Neural progenitor cell (in vitro differentiated cells): ENCODE data around the gene GPR161. TPM values are rescaled to one million over a fixed set of nuclear protein-coding genes. Genes with fewer than 3 reads are reported as not detected.

ENCODE experiments used
- DNase-seq: peaks from one replicate; pipeline ENCODE4 v3.0.0-alpha.2; 2016; ENCODE audit warnings: low spot score
- H2AFZ ChIP-seq: fragments of 200-600 bp; sonication (generic); replicated peaks from 2 replicates; pipeline ENCODE4 v1.6.1; 2016; ENCODE audit warnings: antibody characterized with exemption
- H3F3A ChIP-seq: fragments of 200-600 bp; sonication (generic); 2 replicates; pipeline ENCODE4 v1.6.1; 2016; ENCODE audit warnings: antibody characterized with exemption, low read depth
- H3K27ac ChIP-seq: fragments of 200-600 bp; sonication (generic); 2 replicates; pipeline ENCODE4 v1.5.1; 2016; ENCODE audit warnings: mild to moderate bottlenecking
- H3K27me3 ChIP-seq: fragments of 200-600 bp; sonication (generic); 2 replicates; pipeline ENCODE4 v1.6.1; 2016; ENCODE audit warnings: mild to moderate bottlenecking, moderate library complexity
- H3K36me3 ChIP-seq: fragments of 200-600 bp; sonication (generic); 2 replicates; pipeline ENCODE4 v1.5.1; 2016
- H3K4me1 ChIP-seq: fragments of 200-600 bp; sonication (generic); 2 replicates; pipeline ENCODE4 v1.6.1; 2016; ENCODE audit warnings: mixed run types
- H3K4me2 ChIP-seq: fragments of 200-600 bp; sonication (generic); 2 replicates; pipeline ENCODE4 v1.6.1; 2016
- H3K4me3 ChIP-seq: fragments of 200-600 bp; sonication (generic); 2 replicates; pipeline ENCODE4 v1.5.1; 2016
- H3K79me2 ChIP-seq: fragments of 200-600 bp; sonication (generic); 2 replicates; pipeline ENCODE4 v1.6.1; 2016; ENCODE audit warnings: low read depth
- H3K9ac ChIP-seq: fragments of 200-600 bp; sonication (generic); 2 replicates; pipeline ENCODE4 v1.6.1; 2016
- H3K9me3 ChIP-seq: fragments of 200-600 bp; sonication (generic); 2 replicates; pipeline ENCODE4 v1.5.1; 2016; ENCODE audit warnings: low read depth
- H4K20me1 ChIP-seq: fragments of 200-600 bp; sonication (generic); 2 replicates; pipeline ENCODE4 v1.6.1; 2016; ENCODE audit warnings: low read depth
- H3K27ac Mint-ChIP-seq: 3 replicates; pipeline ENCODE4 v1.8.0; 2021; ENCODE audit warnings: mixed read lengths
- H3K27me3 Mint-ChIP-seq: 2 replicates; pipeline ENCODE4 v1.8.0; 2022; ENCODE audit warnings: low read depth, mild to moderate bottlenecking, inconsistent platforms, moderate library complexity, mixed read lengths; ENCODE audit not compliant: insufficient read depth
- H3K36me3 Mint-ChIP-seq: 3 replicates; pipeline ENCODE4 v1.8.0; 2021; ENCODE audit warnings: mixed read lengths
- H3K4me1 Mint-ChIP-seq: 3 replicates; pipeline ENCODE4 v1.8.0; 2021; ENCODE audit warnings: mixed read lengths
- H3K4me3 Mint-ChIP-seq: 3 replicates; pipeline ENCODE4 v1.8.0; 2021; ENCODE audit warnings: mild to moderate bottlenecking, moderate library complexity, mixed read lengths
- H3K9me3 Mint-ChIP-seq: 3 replicates; pipeline ENCODE4 v1.8.0; 2020; ENCODE audit warnings: mixed read lengths
- CTCF ChIP-seq: fragments of 200-600 bp; sonication (generic); IDR thresholded peaks from 2 replicates; pipeline ENCODE4 v1.5.1; 2017; ENCODE audit warnings: antibody characterized with exemption, mild to moderate bottlenecking
- EZH2 ChIP-seq: fragments of 200-600 bp; sonication (generic); IDR thresholded peaks from 2 replicates; pipeline ENCODE4 v1.6.1; 2017; ENCODE audit warnings: antibody characterized with exemption, mild to moderate bottlenecking, moderate library complexity
- EZH2phosphoT487 ChIP-seq: fragments of 200-600 bp; sonication (generic); IDR thresholded peaks from 2 replicates; pipeline ENCODE4 v1.6.1; 2017; ENCODE audit warnings: antibody characterized with exemption
- total RNA-seq: library from RNA; depleted of rRNA; stranded (reverse); fragments of >200 nt; gene quantifications from 2 replicates; pipeline ENCODE4 v1.2.3, GENCODE V29; 2015; ENCODE audit warnings: low replicate concordance

Gene GPR161
- total RNA-seq, 1 donor from 2014 or later = 21.1 TPM

GRCh38 chr1:168099337-168099801, 37.4 kb downstream of the GPR161 start:
- H3K27me3 Mint-ChIP-seq = peaks cover 6% of the 10 kb centered on the region
- H3K79me2 ChIP-seq = no peaks in the 10 kb centered on the region
- H3K27ac Mint-ChIP-seq = no peak overlapping the region
- H3K36me3 ChIP-seq = no peaks in the 10 kb centered on the region
- no peak overlapping the region for H3K4me3 Mint-ChIP-seq
- no peaks in the 10 kb centered on the region for H3K9me3 ChIP-seq
- H2AFZ ChIP-seq = no peak overlapping the region
- H3K36me3 Mint-ChIP-seq = peaks cover 52% of the 10 kb centered on the region
- H3K4me1 ChIP-seq = no peaks in the 10 kb centered on the region
- no peak overlapping the region for H3K9ac ChIP-seq
- TF ChIP-seq CTCF = no peak
- TF ChIP-seq EZH2phosphoT487 = no peak
- TF ChIP-seq EZH2 = no peak
- H3K4me1 Mint-ChIP-seq = peaks cover 2% of the 10 kb centered on the region
- H3K4me2 ChIP-seq = no peak overlapping the region
- no peaks in the 10 kb centered on the region for H3K9me3 Mint-ChIP-seq
- H3K27ac ChIP-seq = no peak overlapping the region
- H3K27me3 ChIP-seq = no peaks in the 10 kb centered on the region
- H3F3A ChIP-seq = no peaks in the 10 kb centered on the region
- H4K20me1 ChIP-seq = peaks cover 3% of the 10 kb centered on the region
- H3K4me3 ChIP-seq = no peak overlapping the region
- no peak for DNase-seq

- no peaks in the 10 kb centered on the region for H3K4me1 ChIP-seq
- no peak overlapping the region for H3K4me2 ChIP-seq
- no peaks in the 10 kb centered on the region for H3K4me1 Mint-ChIP-seq
- TF ChIP-seq EZH2phosphoT487 (no peak), EZH2 (no peak), CTCF (no peak)
- H3K4me3 Mint-ChIP-seq = no peak overlapping the region
- no peak overlapping the region for H3K27ac Mint-ChIP-seq
- no peak overlapping the region for H3K9ac ChIP-seq
- H3K27me3 Mint-ChIP-seq = peaks cover 6% of the 10 kb centered on the region
- peaks cover 50% of the 10 kb centered on the region for H3K36me3 Mint-ChIP-seq
- no peak overlapping the region for H3K27ac ChIP-seq
- H3K79me2 ChIP-seq = no peaks in the 10 kb centered on the region
- H3K36me3 ChIP-seq = no peaks in the 10 kb centered on the region
- H4K20me1 ChIP-seq = peaks cover 3% of the 10 kb centered on the region
- no peaks in the 10 kb centered on the region for H3K9me3 ChIP-seq
- H2AFZ ChIP-seq = no peak overlapping the region
- no peak overlapping the region for H3K4me3 ChIP-seq
- no peaks in the 10 kb centered on the region for H3K9me3 Mint-ChIP-seq
- H3K27me3 ChIP-seq = no peaks in the 10 kb centered on the region
- H3F3A ChIP-seq = no peaks in the 10 kb centered on the region
- no peak for DNase-seq
These were observed 38.0 kb downstream of the GPR161 start for GRCh38 chr1:168098534-168099320.

GRCh38 chr1:168097921-168098528, 38.7 kb downstream of the GPR161 start:
- no peak overlapping the region for H3K27ac Mint-ChIP-seq
- no peak overlapping the region for H3K4me3 Mint-ChIP-seq

More at GRCh38 chr1:168097921-168098528, 38.7 kb downstream of the GPR161 start:
- H3K27me3 Mint-ChIP-seq = peaks cover 6% of the 10 kb centered on the region
- Histone ChIP-seq H3K36me3 (no peaks in the 10 kb centered on the region), H3K79me2 (no peaks in the 10 kb centered on the region), H3K27me3 (no peaks in the 10 kb centered on the region), H3K4me2 (no peak overlapping the region), H3K9me3 (no peaks in the 10 kb centered on the region), H3K4me3 (no peak overlapping the region), H3K4me1 (peaks cover 3% of the 10 kb centered on the region), H2AFZ (no peak overlapping the region), H4K20me1 (peaks cover 7% of the 10 kb centered on the region), H3K9ac (no peak overlapping the region), H3K27ac (no peak overlapping the region), H3F3A (no peaks in the 10 kb centered on the region)
- H3K9me3 Mint-ChIP-seq = no peaks in the 10 kb centered on the region
- TF ChIP-seq CTCF = no peak
- TF ChIP-seq EZH2phosphoT487 = no peak
- TF ChIP-seq EZH2 = no peak
- H3K4me1 Mint-ChIP-seq = no peaks in the 10 kb centered on the region
- peaks cover 50% of the 10 kb centered on the region for H3K36me3 Mint-ChIP-seq
- DNase-seq = no peak
